IMR-90 (cell line): ENCODE data around the gene FANCD2OS. TPM values are rescaled to one million over a fixed set of nuclear protein-coding genes. Genes with fewer than 3 reads are reported as not detected.
"Not testable (repeated sequence)": the region's sequence is repeated elsewhere in the genome, so short reads cannot be mapped to it uniquely, and the experiment has no call there.

Experiments used
- ATAC-seq: fragments of 200-7000 bp; cut with Tn5 transposase; 2 replicates; pipeline ENCODE4 v1.9.1; 2020; ENCODE audit warnings: low read depth, mild to moderate bottlenecking, moderate library complexity
- BruUV-seq: library from RNA; stranded (reverse); fragments of 400-500 nt; replicated peaks from 2 replicates; lab custom pipeline; 2021; lab: Mats Ljungman, UMichigan
- CTCF ChIA-PET: fragments of 300-600 bp; formaldehyde crosslinking; extraction: SDS; loops from one replicate; lab custom pipeline; 2021; ENCODE audit warnings: antibody characterized with exemption; lab: Yijun Ruan, JAX
- POLR2A ChIA-PET: fragments of 300-600 bp; sonication (Branson Sonifier 250); formaldehyde crosslinking; loops from one replicate; lab custom pipeline; 2022; ENCODE audit warnings: antibody characterized with exemption; ENCODE audit not compliant: unreplicated experiment; lab: Charles Lee
- DNase-seq: peaks from one replicate; pipeline ENCODE4 v3.0.0; 2013
- H2AFZ ChIP-seq: replicated peaks from 2 replicates; pipeline ENCODE3; 2013; ENCODE audit warnings: low read length, mild to moderate bottlenecking; ENCODE audit not compliant: poor library complexity
- H2AK5ac ChIP-seq: 2 replicates; pipeline ENCODE4 v1.6.1; 2013; ENCODE audit warnings: low read depth, low read length, inconsistent platforms
- H2AK9ac ChIP-seq: replicated peaks from 2 replicates; pipeline ENCODE3; 2013; ENCODE audit warnings: mild to moderate bottlenecking, low read depth, low read length, moderate library complexity; ENCODE audit not compliant: poor library complexity
- H2BK120ac ChIP-seq: 2 replicates; pipeline ENCODE4 v1.6.1; 2013; ENCODE audit warnings: low read depth, low read length, inconsistent platforms
- H2BK15ac ChIP-seq: 3 replicates; pipeline ENCODE4 v1.6.1; 2013; ENCODE audit warnings: low read depth, low read length, inconsistent platforms
- H2BK20ac ChIP-seq: 2 replicates; pipeline ENCODE4 v1.6.1; 2013; ENCODE audit warnings: low read depth, mild to moderate bottlenecking, inconsistent platforms, low read length, moderate library complexity
- H2BK5ac ChIP-seq: 2 replicates; pipeline ENCODE4 v1.6.1; 2013; ENCODE audit warnings: mild to moderate bottlenecking, low read depth, low read length, inconsistent platforms; ENCODE audit not compliant: poor library complexity, severe bottlenecking
- H3K14ac ChIP-seq: replicated peaks from 2 replicates; pipeline ENCODE4 v1.6.1; 2013; ENCODE audit warnings: low read depth, low read length, inconsistent platforms
- H3K18ac ChIP-seq: 2 replicates; pipeline ENCODE4 v1.6.1; 2013; ENCODE audit warnings: low read depth, low read length, control low read depth
- H3K23ac ChIP-seq: 2 replicates; pipeline ENCODE4 v1.6.1; 2013; ENCODE audit warnings: low read depth, low read length, inconsistent platforms
- H3K27ac ChIP-seq: 2 replicates; pipeline ENCODE4 v1.5.1; 2013; ENCODE audit warnings: mild to moderate bottlenecking, control low read depth, low read length; ENCODE audit not compliant: insufficient read depth
- H3K27me3 ChIP-seq: 2 replicates; pipeline ENCODE4 v1.6.1; 2013; ENCODE audit warnings: low read length; ENCODE audit not compliant: control insufficient read depth, insufficient read depth
- H3K36me3 ChIP-seq: 2 replicates; pipeline ENCODE4 v1.6.1; 2013; ENCODE audit warnings: low read length, mixed read lengths; ENCODE audit not compliant: control insufficient read depth, insufficient read depth
- H3K4ac ChIP-seq: 2 replicates; pipeline ENCODE4 v1.6.1; 2013; ENCODE audit warnings: low read depth, low read length, inconsistent platforms
- H3K4me1 ChIP-seq: 2 replicates; pipeline ENCODE4 v1.6.1; 2013; ENCODE audit warnings: low read length, mixed read lengths; ENCODE audit not compliant: control insufficient read depth, insufficient read depth
- H3K4me2 ChIP-seq: 2 replicates; pipeline ENCODE4 v1.6.1; 2013; ENCODE audit warnings: low read depth, mild to moderate bottlenecking, control low read depth, low read length, moderate library complexity
- H3K4me3 ChIP-seq: 2 replicates; pipeline ENCODE4 v1.5.1; 2013; ENCODE audit warnings: low read depth, mild to moderate bottlenecking, control low read depth, low read length, moderate library complexity; ENCODE audit not compliant: insufficient read depth
- H3K56ac ChIP-seq: 2 replicates; pipeline ENCODE4 v1.6.1; 2013; ENCODE audit warnings: low read length, inconsistent platforms; ENCODE audit not compliant: insufficient read depth; ENCODE audit errors: extremely low read depth
- H3K79me1 ChIP-seq, 2 experiments: 2 replicates each; pipeline ENCODE4 v1.6.1; 2013; ENCODE audit warnings: low read length in 2 of 2, inconsistent platforms in 1 of 2, low read depth in 1 of 2
- H3K9ac ChIP-seq: 2 replicates; pipeline ENCODE4 v1.6.1; 2013; ENCODE audit warnings: low read depth, low read length, control low read depth
- H3K9me1 ChIP-seq: 2 replicates; pipeline ENCODE4 v1.6.1; 2013; ENCODE audit warnings: low read length, inconsistent platforms; ENCODE audit not compliant: insufficient read depth
- H3K9me3 ChIP-seq: 2 replicates; pipeline ENCODE4 v1.6.1; 2013; ENCODE audit warnings: low read length; ENCODE audit not compliant: control insufficient read depth, insufficient read depth
- H4K20me1 ChIP-seq: 2 replicates; pipeline ENCODE4 v1.6.1; 2013; ENCODE audit warnings: low read length, inconsistent platforms; ENCODE audit not compliant: insufficient read depth
- H4K5ac ChIP-seq: 2 replicates; pipeline ENCODE4 v1.6.1; 2013; ENCODE audit warnings: mild to moderate bottlenecking, low read depth, low read length, control low read depth
- H4K8ac ChIP-seq, 2 experiments: 2 replicates each; pipeline ENCODE4 v1.6.1; 2013; ENCODE audit warnings: low read depth in 2 of 2, low read length in 2 of 2, control low read depth in 1 of 2, inconsistent platforms in 1 of 2
- H4K91ac ChIP-seq: 2 replicates; pipeline ENCODE4 v1.6.1; 2013; ENCODE audit warnings: low read depth, low read length, inconsistent platforms; ENCODE audit not compliant: insufficient read depth
- WGBS, 2 experiments: methylation state at CpG; one replicate each; pipeline versions ENCODE4 v1.1.5 to v1.1.7; 2013; ENCODE audit warnings: missing lambda C conversion rate in 2 of 2; ENCODE audit not compliant: insufficient read length in 1 of 2; ENCODE audit errors: extremely low coverage in 2 of 2; 5-methylcytosine and 5-hydroxymethylcytosine counted together
- dilution Hi-C: fragments of 300-500 bp; cut with HindIII; formaldehyde crosslinking; loops from one replicate; pipeline ENCODE4 v1.14.3; 2018; ENCODE audit warnings: low sequenced_read_pairs; ENCODE audit not compliant: unreplicated experiment
- in situ Hi-C: fragments of 300-500 bp; cut with MboI; formaldehyde crosslinking; loops from 3 replicates; pipeline ENCODE4 v1.14.3; 2019; ENCODE audit warnings: low sequenced_read_pairs, inconsistent platforms, mixed read lengths
- intact Hi-C: fragments of 100-400 bp; cut with micrococcal nuclease; formaldehyde crosslinking; loops from 2 replicates; pipeline ENCODE4 v1.10.0; 2022
- polyA plus RNA-seq, 3 experiments: library from polyadenylated mRNA; depleted of rRNA; stranded (reverse); fragments of >200 nt; gene quantifications; 2 replicates each; pipeline ENCODE4 v1.2.3, GENCODE V29; 2012; ENCODE audit warnings: low replicate concordance in 1 of 3
- total RNA-seq: library from RNA; depleted of rRNA; stranded (reverse); fragments of >200 nt; gene quantifications from 2 replicates; pipeline ENCODE4 v1.2.3, GENCODE V29; 2012

The FANCD2OS gene
- total and polyA plus RNA-seq, 2 of the 4 experiments (the other 2 are of a cell fraction): not detected

- dilution Hi-C loops, H2BK20ac ChIP-seq, H3K36me3 ChIP-seq, BruUV-seq, H3K9me1 ChIP-seq, H3K79me1 ChIP-seq, H3K9me3 ChIP-seq, H3K4ac ChIP-seq, H4K5ac ChIP-seq, H3K4me3 ChIP-seq, H2AK5ac ChIP-seq, H2BK120ac ChIP-seq, H2BK5ac ChIP-seq, ATAC-seq, H2AFZ ChIP-seq, H3K27ac ChIP-seq, H3K27me3 ChIP-seq, H3K56ac ChIP-seq, H2AK9ac ChIP-seq, intact Hi-C loops, H2BK15ac ChIP-seq, H4K8ac ChIP-seq, H3K18ac ChIP-seq, POLR2A ChIA-PET, H3K9ac ChIP-seq, H3K4me1 ChIP-seq, H4K20me1 ChIP-seq, H3K14ac ChIP-seq, H4K91ac ChIP-seq, H3K23ac ChIP-seq, in situ Hi-C loops, H3K4me2 ChIP-seq, CTCF ChIA-PET, DNase-seq: not testable (repeated sequence)
- WGBS, 2 experiments: no CpG with 5 or more reads among the region's 33 CpGs
These were observed 38.0 kb downstream of the FANCD2OS start for GRCh38 chr3:10070077-10070476.
